ENCODE results near the gene COL11A2. TPM values are rescaled to one million over a fixed set of nuclear protein-coding genes. Genes with fewer than 3 reads are reported as not detected.

The COL11A2 gene
- total and polyA plus RNA-seq, 2 of the 13 experiments (the other 11 are each of a cell fraction or from before 2014, with no cell fraction given) = 0.55 TPM

GRCh38 chr6:33213166-33213988 lies 21.1 kb upstream of the COL11A2 start (continued):
- no peak for TF ChIP-seq AKNA (CRISPR knock-in tag; IDR thresholded peaks at IDR 0.05; ENCODE audit: borderline replicate concordance)
- no peak for TF ChIP-seq ZNF543 (CRISPR knock-in tag; IDR thresholded peaks at IDR 0.05)
- no peak for TF ChIP-seq ZNF672 (CRISPR knock-in tag; IDR thresholded peaks at IDR 0.05)
- TF ChIP-seq RELA (CRISPR knock-in tag; IDR thresholded peaks at IDR 0.05) = no peak
- no peak for TF ChIP-seq ZFP82 (CRISPR knock-in tag; IDR thresholded peaks at IDR 0.05; ENCODE audit: borderline replicate concordance)
- TF ChIP-seq, protein P1, sequence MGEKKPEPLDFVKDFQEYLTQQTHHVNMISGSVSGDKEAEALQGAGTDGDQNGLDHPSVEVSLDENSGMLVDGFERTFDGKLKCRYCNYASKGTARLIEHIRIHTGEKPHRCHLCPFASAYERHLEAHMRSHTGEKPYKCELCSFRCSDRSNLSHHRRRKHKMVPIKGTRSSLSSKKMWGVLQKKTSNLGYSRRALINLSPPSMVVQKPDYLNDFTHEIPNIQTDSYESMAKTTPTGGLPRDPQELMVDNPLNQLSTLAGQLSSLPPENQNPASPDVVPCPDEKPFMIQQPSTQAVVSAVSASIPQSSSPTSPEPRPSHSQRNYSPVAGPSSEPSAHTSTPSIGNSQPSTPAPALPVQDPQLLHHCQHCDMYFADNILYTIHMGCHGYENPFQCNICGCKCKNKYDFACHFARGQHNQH (CRISPR knock-in tag; IDR thresholded peaks at IDR 0.05) = no peak; the same call in 1 of the 2 replicates
- no peak for TF ChIP-seq ARNT (IDR thresholded peaks at IDR 0.05)
- TF ChIP-seq ZBTB8A (CRISPR knock-in tag; IDR thresholded peaks at IDR 0.05; ENCODE audit: borderline replicate concordance, low read depth) = no peak
- no peak for TF ChIP-seq CHCHD3 (CRISPR knock-in tag; IDR thresholded peaks at IDR 0.05)
- TF ChIP-seq, protein P2, sequence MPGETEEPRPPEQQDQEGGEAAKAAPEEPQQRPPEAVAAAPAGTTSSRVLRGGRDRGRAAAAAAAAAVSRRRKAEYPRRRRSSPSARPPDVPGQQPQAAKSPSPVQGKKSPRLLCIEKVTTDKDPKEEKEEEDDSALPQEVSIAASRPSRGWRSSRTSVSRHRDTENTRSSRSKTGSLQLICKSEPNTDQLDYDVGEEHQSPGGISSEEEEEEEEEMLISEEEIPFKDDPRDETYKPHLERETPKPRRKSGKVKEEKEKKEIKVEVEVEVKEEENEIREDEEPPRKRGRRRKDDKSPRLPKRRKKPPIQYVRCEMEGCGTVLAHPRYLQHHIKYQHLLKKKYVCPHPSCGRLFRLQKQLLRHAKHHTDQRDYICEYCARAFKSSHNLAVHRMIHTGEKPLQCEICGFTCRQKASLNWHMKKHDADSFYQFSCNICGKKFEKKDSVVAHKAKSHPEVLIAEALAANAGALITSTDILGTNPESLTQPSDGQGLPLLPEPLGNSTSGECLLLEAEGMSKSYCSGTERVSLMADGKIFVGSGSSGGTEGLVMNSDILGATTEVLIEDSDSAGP (CRISPR knock-in tag; IDR thresholded peaks at IDR 0.05; ENCODE audit: borderline replicate concordance) = peak; percentile 63; the same call in 1 of the 2 replicates
- no peak for TF ChIP-seq BCL6 (CRISPR knock-in tag; IDR thresholded peaks at IDR 0.05)
- TF ChIP-seq ATF3 (CRISPR knock-in tag; IDR thresholded peaks at IDR 0.05) = no peak
- TF ChIP-seq ZNF691 (CRISPR knock-in tag; IDR thresholded peaks at IDR 0.05; ENCODE audit: borderline replicate concordance, low read depth) = no peak
- TF ChIP-seq MAFF (IDR thresholded peaks at IDR 0.05; ENCODE audit: low read depth, low read length) = no peak
- TF ChIP-seq NFKB2 (CRISPR knock-in tag; IDR thresholded peaks at IDR 0.05; ENCODE audit: borderline replicate concordance) = 0 out of 2 replicates have a peak, but pooled peaks have one; percentile 65
- TF ChIP-seq ZNF546 (CRISPR knock-in tag; conservative IDR thresholded peaks at IDR 0.05) = no peak
- TF ChIP-seq ZMYM4 (CRISPR knock-in tag; IDR thresholded peaks at IDR 0.05) = no peak
- TF ChIP-seq TCF7L2 (IDR thresholded peaks at IDR 0.05; ENCODE audit: low read depth, low read length) = no peak
- TF ChIP-seq TEAD3 (CRISPR knock-in tag; optimal IDR thresholded peaks at IDR 0.05; ENCODE audit: borderline replicate concordance) = no peak
- TF ChIP-seq ZNF296 (CRISPR knock-in tag; conservative IDR thresholded peaks at IDR 0.05) = no peak
